RWPE1 (cell line): ENCODE measurements around the gene PRELID3B.

Experiments used
- CTCF ChIA-PET: fragments of 350-600 bp; sonication (Branson Sonifier 250); formaldehyde crosslinking; extraction: SDS; loops from one replicate; lab custom pipeline; 2021; lab: Yijun Ruan, JAX
- POLR2A ChIA-PET: fragments of 400-600 bp; formaldehyde crosslinking; extraction: SDS; loops from one replicate; lab custom pipeline; 2020; ENCODE audit warnings: antibody characterized with exemption; ENCODE audit not compliant: low non-redundant PET; lab: Yijun Ruan, JAX
- DNase-seq: peaks from one replicate; pipeline ENCODE4 v3.0.0; 2012; ENCODE audit warnings: low spot score
- H3K27ac ChIP-seq: fragments of 450-650 bp; 2 replicates; pipeline ENCODE4 v1.5.1; 2017
- TF ChIP-seq, protein P1 (sequence below): fragments of 450-650 bp; conservative IDR thresholded peaks from 2 replicates; pipeline ENCODE4 v1.5.1; 2017; ENCODE audit warnings: low read depth, mild to moderate bottlenecking

Gene PRELID3B

DNA sequence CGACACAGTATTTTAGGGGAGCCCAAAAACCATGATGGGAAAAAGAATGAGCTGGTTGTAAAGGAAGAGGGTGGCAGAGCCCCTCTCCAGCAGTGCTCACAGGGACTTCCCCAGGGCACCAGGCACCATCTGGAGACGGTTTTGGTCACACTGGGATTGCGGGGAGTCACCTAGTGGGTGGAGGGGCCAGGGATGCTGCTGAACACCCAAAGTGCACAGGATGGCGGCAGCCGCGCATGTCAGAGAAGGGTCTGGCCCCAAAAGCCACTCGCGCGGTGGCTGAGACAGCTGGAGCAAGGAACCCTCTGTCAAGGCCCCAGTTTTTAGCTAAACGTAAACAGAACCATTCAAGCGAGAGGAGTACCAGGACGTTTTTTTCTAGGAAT, 46.4 kb downstream of the PRELID3B start:
- ChIA-PET POLR2A (interaction anchor here (1.3 kb wide), 1 partner anchor 107 kb away, joined by 4 read pairs; no protein-coding TSS in a partner anchor), CTCF (interaction anchor here (0.5 to 0.6 kb wide), 2 partner anchors 10 to 337 kb away, joined by 3 read pairs; no protein-coding TSS in a partner anchor)
- TF ChIP-seq, protein P1, sequence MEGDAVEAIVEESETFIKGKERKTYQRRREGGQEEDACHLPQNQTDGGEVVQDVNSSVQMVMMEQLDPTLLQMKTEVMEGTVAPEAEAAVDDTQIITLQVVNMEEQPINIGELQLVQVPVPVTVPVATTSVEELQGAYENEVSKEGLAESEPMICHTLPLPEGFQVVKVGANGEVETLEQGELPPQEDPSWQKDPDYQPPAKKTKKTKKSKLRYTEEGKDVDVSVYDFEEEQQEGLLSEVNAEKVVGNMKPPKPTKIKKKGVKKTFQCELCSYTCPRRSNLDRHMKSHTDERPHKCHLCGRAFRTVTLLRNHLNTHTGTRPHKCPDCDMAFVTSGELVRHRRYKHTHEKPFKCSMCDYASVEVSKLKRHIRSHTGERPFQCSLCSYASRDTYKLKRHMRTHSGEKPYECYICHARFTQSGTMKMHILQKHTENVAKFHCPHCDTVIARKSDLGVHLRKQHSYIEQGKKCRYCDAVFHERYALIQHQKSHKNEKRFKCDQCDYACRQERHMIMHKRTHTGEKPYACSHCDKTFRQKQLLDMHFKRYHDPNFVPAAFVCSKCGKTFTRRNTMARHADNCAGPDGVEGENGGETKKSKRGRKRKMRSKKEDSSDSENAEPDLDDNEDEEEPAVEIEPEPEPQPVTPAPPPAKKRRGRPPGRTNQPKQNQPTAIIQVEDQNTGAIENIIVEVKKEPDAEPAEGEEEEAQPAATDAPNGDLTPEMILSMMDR = no peak

DNA sequence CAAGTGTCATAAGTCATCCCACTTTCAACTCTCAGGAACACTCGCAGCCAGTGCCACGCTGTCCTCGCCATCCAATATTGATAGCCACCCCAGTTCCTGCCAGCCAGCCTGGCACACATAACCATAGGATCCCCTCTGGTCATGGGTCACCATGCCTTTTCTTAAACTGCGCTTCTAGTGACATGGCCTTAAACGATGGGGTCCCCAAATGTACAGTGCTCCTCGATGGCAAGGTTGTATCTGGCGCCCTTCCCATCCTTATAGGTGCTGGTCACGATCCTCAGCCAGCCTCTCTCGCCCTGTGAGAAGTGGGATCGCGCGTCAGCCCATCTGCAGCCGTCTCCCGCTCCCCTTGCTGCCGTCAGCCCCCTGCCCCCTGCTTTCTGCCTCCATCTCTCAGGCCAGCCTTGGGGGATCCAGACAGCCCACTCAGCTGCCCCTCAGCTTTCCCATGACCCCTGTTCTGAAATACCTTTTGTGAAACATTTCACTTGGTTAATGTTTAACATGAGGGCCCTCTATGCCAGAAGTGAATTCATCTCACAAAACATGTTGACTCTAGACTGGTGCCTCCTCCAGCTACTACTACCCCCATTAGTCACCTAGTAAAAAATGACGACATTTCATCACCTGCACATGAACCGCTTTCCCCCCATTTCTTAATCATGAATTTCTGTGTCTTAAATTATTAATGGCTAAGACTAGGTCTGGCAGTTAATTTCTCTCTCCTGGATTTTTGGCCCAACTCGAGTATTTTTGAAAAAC, 46.9 kb downstream of the PRELID3B start:
- TF ChIP-seq, protein P1 = no peak
- H3K27ac ChIP-seq = peak overlapping the region; percentile 52
- peak; percentile 60 for DNase-seq
- CTCF ChIA-PET = no interaction called here
- POLR2A ChIA-PET = interaction anchor here (1.3 kb wide), 1 partner anchor 106 kb away, joined by 4 read pairs; no protein-coding TSS in a partner anchor

More for the DNA sequence above, 46.4 kb downstream of the PRELID3B start:
- DNase-seq = no peak
- peak overlapping the region; percentile 52; the same call in 1 of the 2 replicates for H3K27ac ChIP-seq

DNA sequence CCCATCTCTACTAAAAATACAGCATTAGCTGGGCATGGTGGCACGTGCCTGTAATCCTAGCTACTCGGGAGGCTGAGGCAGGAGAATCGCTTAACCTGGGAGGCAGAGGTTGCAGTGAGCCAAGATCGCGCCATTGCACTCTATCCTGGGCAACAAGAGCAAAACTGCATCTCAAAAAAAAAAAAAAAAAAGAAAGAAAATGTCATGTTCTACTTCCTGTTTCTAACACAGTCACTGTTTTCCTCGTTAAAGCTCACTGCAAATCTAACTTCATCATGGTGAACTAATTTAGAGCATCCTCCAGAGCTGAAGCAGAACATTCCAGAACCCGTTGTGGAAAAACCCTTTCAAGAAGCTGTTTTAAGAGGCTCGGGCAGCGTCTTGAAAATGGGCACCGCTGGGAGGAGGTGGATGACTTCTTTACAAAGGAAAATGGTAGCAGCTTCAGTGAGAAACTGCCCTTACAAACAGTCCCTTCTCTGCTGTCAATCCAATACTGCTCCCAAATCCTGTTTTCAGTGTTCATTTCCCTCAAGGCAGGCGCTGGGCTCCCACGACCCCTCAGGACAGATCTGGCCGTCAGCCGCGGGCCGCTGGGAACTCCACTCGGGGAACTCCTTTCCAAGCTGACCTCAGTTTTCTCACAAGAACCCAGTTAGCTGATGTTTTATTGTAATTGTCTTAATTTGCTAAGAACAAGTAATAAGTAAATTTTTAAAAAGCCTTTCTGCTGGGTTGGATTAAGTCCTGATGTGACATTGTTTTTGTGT, 48.0 kb downstream of the PRELID3B start:
- ChIA-PET CTCF (interaction anchor here (0.5 to 0.7 kb wide), 5 partner anchors 52 to 330 kb away, joined by 3 to 4 read pairs (median 3); no protein-coding TSS in a partner anchor), POLR2A (interaction anchor here (0.7 kb wide), 1 partner anchor 181 kb away, joined by 9 read pairs; no protein-coding TSS in a partner anchor)
- TF ChIP-seq, protein P1 = no peak
- peak overlapping the region; percentile 52 for H3K27ac ChIP-seq
- DNase-seq = no peak

DNA sequence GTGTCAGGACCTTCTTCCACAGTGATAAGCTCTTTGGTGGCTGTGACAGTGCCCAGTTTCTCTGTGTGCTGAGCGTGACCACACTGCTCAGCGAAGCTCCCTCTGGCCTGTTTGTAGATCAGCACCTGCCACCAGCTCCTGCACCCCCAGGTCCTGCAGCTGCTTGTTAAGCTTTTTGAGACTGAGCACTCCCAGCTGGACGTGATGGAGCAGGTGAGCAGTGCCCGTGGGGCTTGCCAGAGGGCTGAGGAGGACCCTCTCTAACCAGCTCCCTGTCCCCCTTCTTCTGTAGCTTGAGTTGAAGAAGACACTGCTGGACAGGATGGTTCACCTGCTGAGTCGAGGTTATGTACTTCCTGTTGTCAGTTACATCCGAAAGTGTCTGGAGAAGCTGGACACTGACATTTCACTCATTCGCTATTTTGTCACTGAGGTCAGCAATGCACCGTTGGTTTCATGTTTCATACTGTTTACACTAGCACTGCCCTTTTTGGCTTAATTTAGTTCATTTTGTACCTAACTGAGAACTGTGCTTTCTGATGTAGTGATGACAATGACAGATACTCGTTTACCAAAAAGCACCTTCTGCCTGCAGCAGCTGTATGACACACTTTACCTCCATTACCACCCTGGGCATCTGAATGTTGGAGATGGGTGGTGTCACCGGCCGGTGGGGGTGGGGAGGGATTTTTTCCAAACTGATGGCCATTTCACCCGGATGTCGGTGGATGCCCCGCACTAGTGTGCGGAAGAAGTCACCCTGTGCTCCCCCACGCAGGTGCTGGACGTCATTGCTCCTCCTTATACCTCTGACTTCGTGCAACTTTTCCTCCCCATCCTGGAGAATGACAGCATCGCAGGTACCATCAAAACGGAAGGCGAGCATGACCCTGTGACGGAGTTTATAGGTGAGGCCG, 49.0 kb downstream of the PRELID3B start:
- TF ChIP-seq, protein P1 = no peak
- DNase-seq = no peak
- H3K27ac ChIP-seq = peak overlapping the region; percentile 45
- ChIA-PET CTCF (interaction anchor here (0.5 to 0.8 kb wide), 5 partner anchors 14 to 409 kb away, joined by 3 to 4 read pairs (median 3); no protein-coding TSS in a partner anchor), POLR2A (no interaction called here)

DNA sequence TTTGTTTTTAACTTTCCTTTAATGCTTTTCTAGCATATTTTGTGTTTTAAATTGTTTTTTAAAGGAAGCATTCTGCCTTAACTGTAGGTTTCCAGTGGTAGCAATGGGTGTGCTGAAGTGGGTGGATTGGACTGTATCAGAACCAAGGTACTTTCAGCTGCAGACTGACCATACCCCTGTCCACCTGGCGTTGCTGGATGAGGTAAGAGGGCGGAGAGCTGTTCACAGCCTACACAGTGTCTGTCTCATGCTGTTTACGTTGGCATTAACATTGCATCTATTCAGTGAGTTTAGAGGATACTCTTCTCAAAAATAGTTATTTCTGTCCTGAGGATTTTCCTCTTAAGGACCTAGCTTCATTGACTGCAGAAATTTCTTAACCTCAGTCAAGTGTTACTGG, 49.7 kb downstream of the PRELID3B start:
- TF ChIP-seq, protein P1 = no peak
- H3K27ac ChIP-seq = peak overlapping the region; percentile 45
- POLR2A ChIA-PET = no interaction called here
- DNase-seq = no peak
- CTCF ChIA-PET = interaction anchor here (0.6 to 0.8 kb wide), 2 partner anchors 15 to 410 kb away, joined by 4 read pairs; no protein-coding TSS in a partner anchor
